ENCODE data around the gene FKBP11. TPM values are rescaled to one million over a fixed set of nuclear protein-coding genes. Genes with fewer than 3 reads are reported as not detected.

FKBP11 gene
- total and polyA plus RNA-seq, 2 of the 8 experiments (the other 6 are each of a cell fraction or from before 2014, with no cell fraction given): 45.7 to 65.1 TPM

DNA sequence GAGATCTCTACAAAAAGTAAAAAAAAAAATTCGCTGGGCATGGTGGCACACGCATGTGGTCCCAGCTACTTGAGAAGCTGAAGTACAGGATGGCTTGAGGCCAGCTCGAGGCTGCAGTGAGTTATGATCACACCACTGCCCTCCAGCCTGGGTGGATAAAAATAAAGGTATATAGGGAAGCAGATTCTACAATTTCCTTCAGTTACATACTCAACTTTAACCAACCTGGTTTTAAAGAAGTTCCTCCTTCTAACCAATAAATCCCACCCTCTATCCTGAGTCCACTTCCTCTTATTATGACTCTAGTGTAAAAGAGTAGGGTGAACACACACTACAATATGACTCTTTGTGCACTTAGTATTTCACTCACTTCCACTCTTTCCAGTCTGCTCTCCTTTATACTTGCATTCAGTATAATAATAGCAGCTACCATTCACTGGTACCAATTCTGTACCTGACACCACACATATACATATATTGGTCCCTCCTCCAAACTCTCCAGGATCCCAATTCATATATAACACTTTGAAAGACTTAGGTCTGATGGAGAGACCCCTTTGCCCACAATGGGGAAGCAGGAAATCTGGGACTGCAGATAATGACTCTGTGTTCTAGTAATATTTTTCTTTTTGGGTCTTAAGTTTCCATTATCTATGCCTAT lies 29.7 kb upstream of the FKBP11 start:
- Histone ChIP-seq H2AK5ac (ENCODE audit: low read depth, low read length) (no peak overlapping the region), H2BK20ac (ENCODE audit: low read length) (no peak overlapping the region), H3K4me3 (ENCODE audit: extremely low read depth in 1 of 4, insufficient read depth in 2 of 4, low read depth in 3 of 4, low read length in 4 of 4) (peak overlapping the region in 1 of 4 experiments; percentile 93; a peak in 3 of 8 replicates), H3K56ac (replicated peaks; ENCODE audit: insufficient read length, low read depth, low read length) (no peak overlapping the region), H3K27ac (ENCODE audit: low read depth, low read length) (no peak overlapping the region), H3K36me3 (ENCODE audit: control insufficient read depth in 2 of 4, insufficient read depth in 4 of 4, low read length in 3 of 4) (peaks cover 3 to 34% (median 7%) of the 10 kb centered on the region in 4 experiments; a peak in 5 of 8 replicates), H3K4ac (replicated peaks; ENCODE audit: insufficient read length, low read depth, low read length) (no peak overlapping the region), H4K91ac (replicated peaks; ENCODE audit: insufficient read length, low read length) (no peak overlapping the region), H2BK5ac (ENCODE audit: low read depth, low read length) (no peak overlapping the region), H3K79me1 (ENCODE audit: low read depth, low read length) (peaks cover 8% of the 10 kb centered on the region; the same call in 1 of the 2 replicates), H3K9me3 (ENCODE audit: insufficient read depth in 2 of 2, low read depth in 1 of 2, low read length in 1 of 2) (no peaks in the 10 kb centered on the region), H2AFZ (ENCODE audit: low read length) (no peak overlapping the region), H3K27me3 (replicated peaks in 1 of 4; ENCODE audit: control insufficient read depth in 3 of 4, extremely low read depth in 1 of 4, insufficient read depth in 3 of 4, low read length in 3 of 4) (no peaks in the 10 kb centered on the region), H3K23me2 (ENCODE audit: low read depth, low read length) (peaks cover 9% of the 10 kb centered on the region; the same call in 1 of the 2 replicates), H3K9ac (replicated peaks in 1 of 4; ENCODE audit: extremely low read depth in 1 of 4, low read depth in 3 of 4, low read length in 3 of 4) (no peak overlapping the region), H2BK12ac (ENCODE audit: low read depth, low read length) (no peak overlapping the region), H3K18ac (ENCODE audit: extremely low read depth, low read length) (no peak overlapping the region), H3K23ac (ENCODE audit: insufficient read length) (no peak overlapping the region), H3K4me2 (ENCODE audit: insufficient read depth in 1 of 2, low read depth in 2 of 2, low read length in 2 of 2) (peak overlapping the region; percentile 97 to 99; a peak in 3 of 4 replicates), H4K8ac (ENCODE audit: extremely low read depth, insufficient read depth, low read length) (no peak overlapping the region), H4K5ac (ENCODE audit: insufficient read length, low read depth, low read length) (no peak overlapping the region), H4K20me1 (replicated peaks in 1 of 2; ENCODE audit: control insufficient read depth in 1 of 2, insufficient read depth in 2 of 2, low read length in 2 of 2) (peaks cover 13 to 31% of the 10 kb centered on the region in 2 experiments), H2BK120ac (replicated peaks; ENCODE audit: low read depth, low read length) (no peak overlapping the region), H3K79me2 (ENCODE audit: control insufficient read depth in 1 of 2, insufficient read depth in 2 of 2, low read length in 2 of 2) (peaks cover 34 to 62% of the 10 kb centered on the region in 2 experiments), H3K14ac (ENCODE audit: insufficient read length) (no peak overlapping the region), H3K4me1 (replicated peaks in 1 of 4; ENCODE audit: control insufficient read depth in 3 of 4, insufficient read depth in 4 of 4, low read length in 3 of 4) (peaks cover 5 to 14% (median 8%) of the 10 kb centered on the region in 4 experiments; a peak in 6 of 7 replicates), H2BK15ac (ENCODE audit: low read length) (no peak overlapping the region)
- FAIRE-seq (no peak), DNase-seq (ENCODE audit: low read depth in 1 of 2, low spot score in 2 of 2) (no peak)
- POLR2A ChIA-PET (ENCODE audit: partially characterized antibody): interaction anchor here (1.8 to 6.7 kb wide), 5 partner anchors 12 to 90 kb away, joined by 4 to 77 read pairs (median 13); partner anchors contain the start of gene RND1
- 92% methylated on average over 3 of the region's 3 CpGs; no CpG with 5 or more reads in 1 of the 2 experiments for WGBS, 2 experiments (ENCODE audit: extremely low coverage in 1 of 2, insufficient coverage in 1 of 2, insufficient read length in 1 of 2, insufficient replicate concordance in 2 of 2, low coverage in 1 of 2, low lambda C conversion rate in 2 of 2, missing lambda C conversion rate in 1 of 2)
- CTCF ChIA-PET (ENCODE audit: partially characterized antibody): interaction anchor here (0.7 to 40.8 kb wide), 6 partner anchors 13 to 65 kb away, joined by 4 to 1336 read pairs (median 6); partner anchors contain the start of genes DDN, FKBP11 and WNT1
- no peak for TF ChIP-seq TAF7 (optimal IDR thresholded peaks at IDR 0.05; ENCODE audit: borderline replicate concordance, low read depth, low read length)
- TF ChIP-seq SAP30 (IDR thresholded peaks at IDR 0.05; ENCODE audit: insufficient read depth, insufficient replicate concordance, low read length): no peak
- TF ChIP-seq GTF2F1 (IDR thresholded peaks at IDR 0.05; ENCODE audit: borderline replicate concordance, low read depth, low read length): no peak
- TF ChIP-seq TBP (IDR thresholded peaks at IDR 0.05; ENCODE audit: low read depth, low read length): no peak
- no peak for TF ChIP-seq TEAD4 (IDR thresholded peaks at IDR 0.05; ENCODE audit: low read depth, low read length)
- TF ChIP-seq KDM5A (IDR thresholded peaks at IDR 0.05; ENCODE audit: low read length): no peak
- no peak for TF ChIP-seq CHD2 (IDR thresholded peaks at IDR 0.05; ENCODE audit: low read length)
- no peak for TF ChIP-seq ZNF274 (IDR thresholded peaks at IDR 0.05; ENCODE audit: borderline replicate concordance, extremely low read depth, low read length)
- no peak for TF ChIP-seq RFX5 (IDR thresholded peaks at IDR 0.05; ENCODE audit: borderline replicate concordance, low read depth, low read length)
- no peak for TF ChIP-seq KDM1A (IDR thresholded peaks at IDR 0.05; ENCODE audit: borderline replicate concordance, low read length)
- TF ChIP-seq CEBPB (IDR thresholded peaks at IDR 0.05; ENCODE audit: low read depth, low read length): no peak
- no peak for TF ChIP-seq SP4 (IDR thresholded peaks at IDR 0.05; ENCODE audit: low read length)
- TF ChIP-seq TAF1 (IDR thresholded peaks at IDR 0.05; ENCODE audit: low read depth, low read length): no peak

All from H1 (cell line).